ENCODE measurements around the gene DELE1.
A peak's percentile ranks its signal among the peaks of the same experiment; 100 is the strongest.

The DELE1 gene

GRCh38 chr5:141923448-141924313, at the start of gene DELE1:
DELE1 (plus strand) TSS chr5:141923871; CDS start chr5:141923942, 71 bp downstream.
- TF ChIP-seq CTCF (IDR thresholded peaks at IDR 0.05): no peak

GRCh38 chr5:141873933-141874261, 49.8 kb upstream of the DELE1 start:
- Histone ChIP-seq H3K27me3 (ENCODE audit: control insufficient read depth, insufficient read depth, low read length) (no peaks in the 10 kb centered on the region), H2AFZ (no peak overlapping the region), H3K4me3 (ENCODE audit: low read depth, low read length) (no peak overlapping the region), H3K4me2 (ENCODE audit: low read length) (no peak overlapping the region), H3K9ac (no peak overlapping the region), H3K36me3 (ENCODE audit: control insufficient read depth, insufficient read depth, low read length) (no peaks in the 10 kb centered on the region), H3K9me3 (ENCODE audit: control insufficient read depth, low read length) (no peaks in the 10 kb centered on the region), H3K79me2 (peaks cover 32% of the 10 kb centered on the region), H3K4me1 (peaks cover 12% of the 10 kb centered on the region), H3K27ac (peak overlapping the region; percentile 24)
- no peak for TF ChIP-seq CTCF (IDR thresholded peaks at IDR 0.05)

More at GRCh38 chr5:141923448-141924313, at the start of gene DELE1:
- peaks cover 7% of the 10 kb centered on the region for H3K4me1 ChIP-seq
- peaks cover 16% of the 10 kb centered on the region for H3K79me2 ChIP-seq
- peak within 1 kb of the TSS; percentile 98 for H3K27ac ChIP-seq
- peak within 1 kb of the TSS; percentile 97 for H2AFZ ChIP-seq
- no peaks in the 10 kb centered on the region for H3K9me3 ChIP-seq (ENCODE audit: control insufficient read depth, low read length)
- no peaks in the 10 kb centered on the region for H3K27me3 ChIP-seq (ENCODE audit: control insufficient read depth, insufficient read depth, low read length)
- peak within 1 kb of the TSS; percentile 84 for H3K9ac ChIP-seq
- peak within 1 kb of the TSS; percentile 86 for H3K4me2 ChIP-seq (ENCODE audit: low read length)
- no peaks in the 10 kb centered on the region for H3K36me3 ChIP-seq (ENCODE audit: control insufficient read depth, insufficient read depth, low read length)
- peak within 1 kb of the TSS; percentile 93 for H3K4me3 ChIP-seq (ENCODE audit: low read depth, low read length)

- Histone ChIP-seq H3K4me3 (ENCODE audit: low read depth, low read length) (no peak overlapping the region), H3K27me3 (ENCODE audit: control insufficient read depth, insufficient read depth, low read length) (no peaks in the 10 kb centered on the region)
These were observed 49.3 kb upstream of the DELE1 start for GRCh38 chr5:141874262-141874964.

GRCh38 chr5:141875022-141875740, 48.5 kb upstream of the DELE1 start:
- peak overlapping the region; percentile 92 for H3K4me2 ChIP-seq (ENCODE audit: low read length)
- peaks cover 18% of the 10 kb centered on the region for H3K4me1 ChIP-seq
- H2AFZ ChIP-seq: no peak overlapping the region
- H3K79me2 ChIP-seq: peaks cover 32% of the 10 kb centered on the region
- H3K27ac ChIP-seq: no peak overlapping the region
- H3K27me3 ChIP-seq (ENCODE audit: control insufficient read depth, insufficient read depth, low read length): no peaks in the 10 kb centered on the region
- H3K4me3 ChIP-seq (ENCODE audit: low read depth, low read length): peak overlapping the region; percentile 62
- no peaks in the 10 kb centered on the region for H3K9me3 ChIP-seq (ENCODE audit: control insufficient read depth, low read length)
- H3K36me3 ChIP-seq (ENCODE audit: control insufficient read depth, insufficient read depth, low read length): no peaks in the 10 kb centered on the region
- no peak overlapping the region for H3K9ac ChIP-seq
- TF ChIP-seq CTCF (IDR thresholded peaks at IDR 0.05): no peak

More at GRCh38 chr5:141874262-141874964, 49.3 kb upstream of the DELE1 start:
- peaks cover 32% of the 10 kb centered on the region for H3K79me2 ChIP-seq
- no peaks in the 10 kb centered on the region for H3K36me3 ChIP-seq (ENCODE audit: control insufficient read depth, insufficient read depth, low read length)
- no peak for TF ChIP-seq CTCF (IDR thresholded peaks at IDR 0.05)
- H3K9ac ChIP-seq: no peak overlapping the region
- H3K4me2 ChIP-seq (ENCODE audit: low read length): no peak overlapping the region
- peak overlapping the region; percentile 24 for H3K27ac ChIP-seq
- no peaks in the 10 kb centered on the region for H3K9me3 ChIP-seq (ENCODE audit: control insufficient read depth, low read length)
- H2AFZ ChIP-seq: no peak overlapping the region
- H3K4me1 ChIP-seq: peaks cover 17% of the 10 kb centered on the region

All from parathyroid adenoma (tissue), 2 donors.